Raji (cell line): Measurements from ENCODE around the gene ADD2.

Source experiments
- POLR2A ChIP-seq: IDR thresholded peaks from 2 replicates; pipeline ENCODE4 v1.6.1; 2011; ENCODE audit warnings: low read depth, low read length, control low read depth; ENCODE audit not compliant: insufficient read depth

ADD2 gene

GRCh38 chr2:70663411-70663810 is 104.6 kb downstream of the ADD2 start:
- TF ChIP-seq POLR2A = no peak

DNA sequence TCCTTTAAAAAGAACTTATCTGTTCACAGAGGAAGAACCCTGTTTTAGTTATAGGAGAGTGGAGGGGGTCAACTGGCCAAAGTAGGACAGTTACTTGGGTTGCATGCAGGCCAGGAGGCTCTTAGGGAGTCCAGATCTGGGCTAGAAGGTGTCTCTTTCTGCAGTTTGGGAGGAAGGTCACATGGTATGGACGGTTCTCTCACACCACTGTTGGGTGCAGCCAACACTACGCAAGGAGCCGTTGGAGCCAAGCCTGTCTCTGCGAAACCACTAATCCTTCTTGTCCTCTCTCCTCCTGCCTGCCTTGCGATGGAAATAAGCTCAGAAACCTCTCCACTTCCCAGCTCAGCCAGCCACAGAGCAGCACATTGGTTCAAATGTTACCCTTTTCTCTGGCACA is 108.4 kb downstream of the ADD2 start:
- TF ChIP-seq POLR2A = no peak

DNA sequence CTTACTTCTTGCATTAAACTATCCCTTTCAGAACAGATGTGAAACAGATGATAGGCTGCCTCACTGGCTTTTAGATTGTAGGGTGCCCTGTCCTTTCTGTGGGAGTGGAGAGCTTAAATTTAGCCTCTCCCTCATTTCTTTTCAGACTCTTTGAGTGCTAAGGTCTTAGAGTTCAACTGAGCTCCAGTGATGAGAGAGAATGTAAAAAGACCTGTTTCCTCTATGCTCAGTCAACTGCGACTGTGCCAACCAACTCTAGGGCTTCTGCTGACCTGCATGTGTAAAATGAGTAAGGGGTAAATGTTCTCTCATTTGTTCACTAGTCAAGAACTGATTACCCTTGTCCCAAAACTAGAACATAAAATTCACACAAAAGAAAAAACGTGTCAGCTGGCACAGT is 109.5 kb downstream of the ADD2 start:
- no peak for TF ChIP-seq POLR2A

- TF ChIP-seq POLR2A = no peak
Measured at GRCh38 chr2:70657246-70657645, 110.8 kb downstream of the ADD2 start.

- no peak for TF ChIP-seq POLR2A
Measured at GRCh38 chr2:70656421-70657010, 111.5 kb downstream of the ADD2 start.

DNA sequence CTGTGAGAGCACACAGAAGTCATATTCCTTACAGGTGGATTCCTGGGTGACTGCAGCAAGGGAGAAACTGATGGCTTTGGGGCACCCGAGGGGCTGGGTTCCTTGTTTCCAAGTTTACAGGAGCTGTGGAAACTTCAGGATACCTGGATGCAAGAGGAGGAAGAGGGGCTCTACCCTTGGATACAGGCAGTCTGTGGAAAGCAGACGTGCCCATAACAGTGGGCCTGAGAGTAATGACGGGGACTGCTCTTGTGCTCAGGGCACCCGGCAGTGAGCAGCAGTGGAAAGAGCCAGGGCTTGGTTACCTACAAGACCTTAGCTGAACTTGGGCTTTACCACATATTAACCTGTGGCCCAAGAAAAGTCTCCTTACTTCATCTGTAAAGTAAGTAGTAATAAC is 112.2 kb downstream of the ADD2 start:
- no peak for TF ChIP-seq POLR2A

GRCh38 chr2:70651727-70652126 is 116.3 kb downstream of the ADD2 start:
- no peak for TF ChIP-seq POLR2A

DNA sequence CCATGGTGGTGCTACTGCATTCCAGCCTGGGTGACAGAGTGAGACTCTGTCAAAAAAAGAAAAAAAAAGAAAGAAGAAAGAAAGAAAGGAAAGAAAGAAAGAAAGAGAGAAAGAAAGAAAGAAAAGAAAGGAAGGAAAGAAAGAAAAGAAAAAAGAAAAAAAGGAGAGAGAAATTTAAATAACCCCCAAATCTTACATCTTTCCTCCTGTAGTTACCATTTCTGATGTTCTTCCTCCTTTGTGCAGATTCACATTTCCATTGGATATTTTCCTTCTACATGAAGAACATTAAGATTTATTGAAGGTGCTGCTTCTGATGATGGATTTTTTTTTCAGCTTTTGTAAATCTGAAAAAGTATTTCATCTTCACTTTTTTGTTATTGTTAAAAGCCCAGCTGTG is 117.0 kb downstream of the ADD2 start:
- no peak for TF ChIP-seq POLR2A

DNA sequence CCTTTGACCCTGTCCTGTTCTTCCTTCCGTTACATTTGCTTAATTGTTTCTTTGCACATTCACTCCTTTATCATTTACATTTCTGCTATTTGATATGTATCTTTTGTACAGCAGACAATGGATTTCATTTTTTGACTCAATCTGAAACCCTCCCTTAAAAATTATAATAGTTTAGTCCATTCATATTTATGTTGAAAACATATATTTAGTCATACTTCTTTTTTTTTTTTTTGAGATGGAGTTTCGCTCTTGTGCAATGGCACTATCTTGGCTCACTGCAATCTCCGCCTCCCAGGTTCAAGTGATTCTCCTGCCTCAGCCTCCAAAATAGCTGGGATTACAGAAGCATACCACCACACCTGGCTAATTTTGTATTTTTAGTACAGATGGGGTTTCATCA is 119.0 kb downstream of the ADD2 start:
- TF ChIP-seq POLR2A = no peak

GRCh38 chr2:70647873-70648481 is 120.0 kb downstream of the ADD2 start:
- no peak for TF ChIP-seq POLR2A

GRCh38 chr2:70646420-70646818 is 121.6 kb downstream of the ADD2 start:
- TF ChIP-seq POLR2A = no peak

DNA sequence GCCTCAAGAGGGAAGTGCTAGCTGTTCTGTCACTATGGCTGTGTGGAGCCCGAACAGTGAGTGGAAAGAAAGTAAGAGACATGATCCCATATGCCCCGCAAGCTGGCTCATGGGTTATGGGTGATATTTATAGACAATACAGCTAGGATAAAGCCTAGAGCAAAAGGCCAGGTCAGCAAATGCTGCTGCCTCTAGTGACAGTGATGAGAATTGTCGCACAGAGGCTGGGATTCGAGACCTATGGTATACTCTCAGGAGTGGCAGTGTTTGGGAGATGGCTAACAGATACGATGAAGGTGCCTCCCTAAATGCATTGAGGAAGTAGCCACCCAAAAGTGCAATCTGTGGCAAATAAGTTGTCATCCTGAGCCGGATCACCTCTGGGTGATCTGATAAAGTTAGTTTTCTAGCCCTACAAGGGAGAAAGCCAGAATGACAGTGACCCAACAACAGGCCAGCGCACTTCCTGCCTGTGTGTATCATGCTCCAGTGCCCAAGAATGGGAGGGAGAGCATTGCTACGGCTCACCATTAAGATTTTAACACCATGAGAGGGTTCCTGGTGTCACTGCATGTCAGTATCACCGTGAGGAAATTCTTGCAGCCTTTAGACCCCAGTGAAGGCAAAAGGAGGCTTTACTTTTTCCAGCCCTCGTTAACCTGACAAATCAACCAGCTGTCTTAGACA is 122.1 kb downstream of the ADD2 start:
- TF ChIP-seq POLR2A = no peak

- TF ChIP-seq POLR2A = no peak
Measured at GRCh38 chr2:70643715-70644114, 124.3 kb downstream of the ADD2 start.

DNA sequence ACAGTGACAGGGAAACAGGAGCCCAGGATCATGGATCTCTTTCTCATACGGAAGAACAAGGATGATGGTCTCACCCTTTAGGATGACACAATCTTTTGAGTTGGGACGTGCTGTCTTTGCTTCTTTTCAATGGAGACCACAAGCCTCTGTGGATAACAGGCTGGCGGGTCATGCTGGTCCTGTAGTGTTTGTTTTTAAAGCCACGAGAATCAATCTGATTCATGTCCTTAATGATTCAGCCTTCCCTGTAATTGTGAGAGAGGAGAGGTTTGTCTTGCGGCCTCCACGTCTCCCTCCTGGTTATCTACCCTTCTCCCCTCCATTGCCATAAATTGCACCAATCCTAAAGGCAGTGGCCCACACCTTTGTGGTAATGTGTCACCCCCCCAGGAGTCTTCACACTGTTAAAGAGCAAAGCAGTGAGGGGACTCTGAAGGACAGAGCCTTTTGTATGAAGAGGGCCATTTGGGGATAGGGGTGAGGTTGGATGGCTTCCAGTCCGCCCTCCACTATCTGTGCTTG is 126.7 kb downstream of the ADD2 start:
- TF ChIP-seq POLR2A = no peak

GRCh38 chr2:70639841-70640436 is 128.1 kb downstream of the ADD2 start:
- no peak for TF ChIP-seq POLR2A

GRCh38 chr2:70638561-70638960 is 129.4 kb downstream of the ADD2 start:
- TF ChIP-seq POLR2A = no peak
